Ovary (tissue), 3 donors: ENCODE measurements around the gene SPDEF.

ENCODE experiments used
- CTCF ChIP-seq, 3 donors: fragments of 450-650 bp in 2 of 3; fragments of 200-600 bp in 1 of 3; IDR thresholded peaks; one replicate each; pipeline versions ENCODE4 v1.5.1 to v1.8.0; 2016 to 2022; ENCODE audit warnings: antibody characterized with exemption in 3 of 3, mild to moderate bottlenecking in 1 of 3
- POLR2A ChIP-seq: fragments of 450-650 bp; IDR thresholded peaks from one replicate; pipeline ENCODE4 v1.6.1; 2017; ENCODE audit warnings: antibody characterized with exemption, mild to moderate bottlenecking, moderate library complexity
- donor health status: DM: no; HTN: no; CAD: no.

- TF ChIP-seq POLR2A (no peak), CTCF (IDR thresholded peaks at IDR 0.05) (no peak)
These were observed 41.3 kb downstream of the SPDEF start for GRCh38 chr6:34514593-34515472.
